ENCODE results near the gene DICER1.

DNA sequence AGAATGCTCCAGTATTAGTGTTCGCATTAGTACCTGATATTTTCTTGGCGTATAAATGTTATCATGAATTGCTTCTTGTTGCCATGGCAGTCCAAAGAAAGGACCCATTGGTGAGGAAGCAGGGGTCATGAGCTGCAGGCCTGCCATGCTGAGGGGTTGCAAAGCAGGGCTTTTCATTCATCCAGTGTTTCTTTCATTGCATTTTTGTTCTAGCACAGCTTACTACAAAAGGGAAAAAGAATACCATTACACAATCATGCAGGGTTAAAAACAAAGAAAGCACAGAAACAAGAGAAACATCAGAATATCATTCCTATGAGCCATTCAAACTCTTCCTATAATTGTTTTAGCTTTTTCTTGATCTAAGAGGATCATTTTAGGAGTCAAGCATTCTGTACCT lies 24.0 kb downstream of the DICER1 start:
- TF ChIP-seq, protein P1, sequence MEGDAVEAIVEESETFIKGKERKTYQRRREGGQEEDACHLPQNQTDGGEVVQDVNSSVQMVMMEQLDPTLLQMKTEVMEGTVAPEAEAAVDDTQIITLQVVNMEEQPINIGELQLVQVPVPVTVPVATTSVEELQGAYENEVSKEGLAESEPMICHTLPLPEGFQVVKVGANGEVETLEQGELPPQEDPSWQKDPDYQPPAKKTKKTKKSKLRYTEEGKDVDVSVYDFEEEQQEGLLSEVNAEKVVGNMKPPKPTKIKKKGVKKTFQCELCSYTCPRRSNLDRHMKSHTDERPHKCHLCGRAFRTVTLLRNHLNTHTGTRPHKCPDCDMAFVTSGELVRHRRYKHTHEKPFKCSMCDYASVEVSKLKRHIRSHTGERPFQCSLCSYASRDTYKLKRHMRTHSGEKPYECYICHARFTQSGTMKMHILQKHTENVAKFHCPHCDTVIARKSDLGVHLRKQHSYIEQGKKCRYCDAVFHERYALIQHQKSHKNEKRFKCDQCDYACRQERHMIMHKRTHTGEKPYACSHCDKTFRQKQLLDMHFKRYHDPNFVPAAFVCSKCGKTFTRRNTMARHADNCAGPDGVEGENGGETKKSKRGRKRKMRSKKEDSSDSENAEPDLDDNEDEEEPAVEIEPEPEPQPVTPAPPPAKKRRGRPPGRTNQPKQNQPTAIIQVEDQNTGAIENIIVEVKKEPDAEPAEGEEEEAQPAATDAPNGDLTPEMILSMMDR (IDR thresholded peaks at IDR 0.05; ENCODE audit: poor library complexity, severe bottlenecking), result no peak
- TF ChIP-seq TAF1 (IDR thresholded peaks at IDR 0.05; ENCODE audit: low read depth) (no peak), EP300 (conservative IDR thresholded peaks at IDR 0.05; ENCODE audit: poor library complexity, severe bottlenecking) (no peak)

Data from neural cell (in vitro differentiated cells).